Karpas-422 (cell line): ENCODE data around the gene GPR171. TPM values are rescaled to one million over a fixed set of nuclear protein-coding genes. Genes with fewer than 3 reads are reported as not detected.

Experiments used
- small RNA-seq: library from RNA; depleted of rRNA; stranded (forward); fragments of <200 nt; gene quantifications from one replicate; pipeline ENCODE3, GENCODE V24; 2014
- total RNA-seq: library from RNA; depleted of rRNA; stranded (reverse); fragments of >200 nt; shearing (Covaris generic); gene quantifications from 2 replicates; pipeline ENCODE4 v1.2.3, GENCODE V29; 2014; ENCODE audit warnings: low replicate concordance; rRNA removed

Gene GPR171
- total RNA-seq, 1 experiment from 2014 or later, result not detected

Small RNA genes lying within 50 kb of the gene (small RNA-seq; reads per million reads assigned to genes)
- gene RNA5SP145, result 0.12 reads per million

Other genes starting within 250 kb of the GPR171 start
- not detected in 2 replicates for gene CLRN1, start 230.5 kb downstream of the GPR171 start, total RNA-seq
- 0.58 and 2.4 TPM in 2 replicates for gene MED12L, start 117.6 kb downstream of the GPR171 start, total RNA-seq
- gene P2RY14, start 75.3 kb upstream of the GPR171 start, total RNA-seq, result not detected in 2 replicates
- gene GPR87, start 113.6 kb upstream of the GPR171 start, total RNA-seq, result not detected in 2 replicates
- gene P2RY13, start 126.3 kb upstream of the GPR171 start, total RNA-seq, result 0.40 and 0.97 TPM in 2 replicates
- gene P2RY12, start 181.5 kb upstream of the GPR171 start, total RNA-seq, result not detected in 2 replicates